ENCODE results near the gene GOPC. TPM values are rescaled to one million over a fixed set of nuclear protein-coding genes. Genes with fewer than 3 reads are reported as not detected.

The GOPC gene
- total RNA-seq, 2 donors from 2014 or later, result 16.8 to 17.4 TPM

DNA sequence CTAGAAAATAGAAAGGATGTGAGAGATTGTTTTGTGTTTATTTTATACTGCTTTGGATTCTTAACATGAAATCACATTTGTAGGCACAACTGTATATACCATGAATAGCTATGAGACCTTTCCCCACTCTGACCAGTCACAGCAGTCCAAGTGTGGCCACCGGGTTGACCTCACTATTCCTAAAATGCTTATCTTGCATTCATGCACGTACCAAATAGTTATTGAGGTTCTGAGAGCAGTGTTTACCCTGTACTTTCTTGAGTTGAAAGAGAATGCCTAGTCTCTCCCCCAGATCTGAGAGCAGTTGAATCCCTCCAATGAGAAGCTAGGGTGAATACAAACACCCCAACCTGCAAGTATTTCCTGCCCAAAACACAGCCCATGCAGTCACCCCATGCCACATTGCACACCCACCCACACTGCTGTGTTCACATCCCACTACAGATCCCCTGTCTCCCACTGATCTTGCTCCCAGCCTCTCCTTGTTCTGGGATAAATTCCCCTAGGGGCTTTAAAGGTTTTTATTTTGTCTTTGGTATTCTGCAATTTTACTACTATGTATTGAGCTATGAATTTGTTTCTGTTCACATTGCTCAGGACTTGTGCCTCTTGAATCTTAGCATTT, 51.6 kb downstream of the GOPC start:
- Mint-ChIP-seq H3K27ac (peak overlapping the region; percentile 94), H3K4me3 (no peak overlapping the region)
- ATAC-seq, result no peak

DNA sequence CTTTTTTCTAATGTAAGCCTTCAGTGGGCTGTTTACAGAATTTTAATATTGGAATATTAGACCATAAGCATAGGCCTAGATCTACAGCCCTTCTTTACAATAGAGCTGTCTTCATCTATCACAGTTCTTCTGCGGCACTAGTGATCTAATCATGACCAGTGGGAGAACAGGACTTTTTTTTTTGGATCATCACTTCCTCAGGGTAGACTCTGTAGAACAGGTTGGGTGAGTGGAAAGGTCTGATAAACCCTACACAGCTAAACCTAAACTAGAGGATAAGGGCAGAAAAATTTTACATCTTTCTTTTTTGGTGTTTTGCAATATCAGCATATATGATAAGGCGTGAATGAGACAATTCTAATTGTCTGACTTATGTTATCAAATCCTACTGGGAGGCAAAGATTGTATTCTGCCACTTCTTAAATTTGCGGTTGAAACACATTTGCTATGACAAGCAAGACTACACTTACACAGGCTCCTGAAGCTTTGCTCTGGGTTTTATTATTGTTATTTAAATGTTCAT, 52.2 kb downstream of the GOPC start:
- no peak for DNase-seq
- no peak for ATAC-seq
- no peaks in the 10 kb centered on the region for H3K27me3 Mint-ChIP-seq
- H3K4me1 Mint-ChIP-seq, result peaks cover 36% of the 10 kb centered on the region
- peaks cover 5% of the 10 kb centered on the region for H3K36me3 Mint-ChIP-seq (ENCODE audit: low read depth)
- H3K27ac Mint-ChIP-seq, result peak overlapping the region; percentile 94
- no peaks in the 10 kb centered on the region for H3K9me3 ChIP-seq (ENCODE audit: control insufficient read depth, low read length, poor library complexity, severe bottlenecking)
- peak overlapping the region; percentile 28 for H3K4me3 Mint-ChIP-seq

More for the DNA sequence above, 51.6 kb downstream of the GOPC start:
- H3K36me3 Mint-ChIP-seq (ENCODE audit: low read depth), result peaks cover 5% of the 10 kb centered on the region
- H3K4me1 Mint-ChIP-seq, result peaks cover 36% of the 10 kb centered on the region
- H3K9me3 ChIP-seq (ENCODE audit: control insufficient read depth, low read length, poor library complexity, severe bottlenecking), result no peaks in the 10 kb centered on the region
- no peaks in the 10 kb centered on the region for H3K27me3 Mint-ChIP-seq
- DNase-seq, result no peak

DNA sequence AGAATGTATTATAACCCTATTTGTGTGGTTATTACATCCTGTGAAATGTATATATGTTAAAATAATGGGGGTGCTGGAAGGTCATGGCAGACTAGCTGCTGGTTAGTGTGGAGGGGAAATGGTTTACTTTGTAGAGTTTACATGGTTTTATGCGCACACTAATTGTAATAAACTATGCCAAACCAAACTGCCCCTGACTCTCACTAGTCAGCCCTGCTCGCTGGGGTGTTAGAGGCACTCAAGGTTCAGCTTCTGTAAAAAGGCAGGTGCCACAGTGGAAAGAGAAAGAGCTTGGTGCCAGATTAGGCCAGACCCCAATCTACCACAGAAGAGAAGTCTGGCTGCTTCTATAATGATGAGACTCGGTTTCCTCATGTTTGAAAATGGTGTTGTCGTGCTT, 52.7 kb downstream of the GOPC start:
- no peaks in the 10 kb centered on the region for H3K9me3 ChIP-seq (ENCODE audit: control insufficient read depth, low read length, poor library complexity, severe bottlenecking)
- Mint-ChIP-seq H3K4me1 (peaks cover 36% of the 10 kb centered on the region), H3K27ac (peak overlapping the region; percentile 94), H3K27me3 (no peaks in the 10 kb centered on the region), H3K4me3 (peak overlapping the region; percentile 90), H3K36me3 (ENCODE audit: low read depth) (peaks cover 5% of the 10 kb centered on the region)
- DNase-seq (no peak), ATAC-seq (peak; percentile 22)

DNA sequence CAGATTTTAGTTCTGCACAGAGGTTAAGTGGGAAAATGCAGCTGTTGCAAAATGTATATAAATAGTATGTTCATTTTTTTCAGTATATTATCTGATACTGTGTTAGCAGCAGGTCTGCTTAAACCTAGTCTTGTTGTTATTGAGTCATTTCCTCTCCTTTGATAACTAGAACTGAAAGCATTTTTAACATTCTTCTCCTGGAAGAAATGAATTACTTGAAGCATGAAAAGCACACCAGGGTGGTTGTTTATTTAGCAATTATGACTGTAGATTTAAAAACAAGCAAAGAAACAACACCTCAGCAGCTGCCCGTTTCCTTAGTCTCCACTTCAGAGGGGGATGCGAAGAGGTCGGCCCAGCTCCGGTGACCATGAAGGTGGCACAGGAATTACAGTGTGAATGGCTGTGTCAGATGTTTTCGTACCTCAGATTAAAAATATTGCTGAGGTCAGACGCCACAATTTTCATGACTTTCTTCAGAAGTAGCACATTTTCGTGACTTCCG, 53.5 kb downstream of the GOPC start:
- Mint-ChIP-seq H3K27me3 (no peaks in the 10 kb centered on the region), H3K4me1 (peaks cover 36% of the 10 kb centered on the region), H3K4me3 (peak overlapping the region; percentile 90), H3K36me3 (ENCODE audit: low read depth) (peaks cover 5% of the 10 kb centered on the region), H3K27ac (peak overlapping the region; percentile 94)
- peak; percentile 66 for ATAC-seq
- H3K9me3 ChIP-seq (ENCODE audit: control insufficient read depth, low read length, poor library complexity, severe bottlenecking), result no peaks in the 10 kb centered on the region
- no peak for DNase-seq

DNA sequence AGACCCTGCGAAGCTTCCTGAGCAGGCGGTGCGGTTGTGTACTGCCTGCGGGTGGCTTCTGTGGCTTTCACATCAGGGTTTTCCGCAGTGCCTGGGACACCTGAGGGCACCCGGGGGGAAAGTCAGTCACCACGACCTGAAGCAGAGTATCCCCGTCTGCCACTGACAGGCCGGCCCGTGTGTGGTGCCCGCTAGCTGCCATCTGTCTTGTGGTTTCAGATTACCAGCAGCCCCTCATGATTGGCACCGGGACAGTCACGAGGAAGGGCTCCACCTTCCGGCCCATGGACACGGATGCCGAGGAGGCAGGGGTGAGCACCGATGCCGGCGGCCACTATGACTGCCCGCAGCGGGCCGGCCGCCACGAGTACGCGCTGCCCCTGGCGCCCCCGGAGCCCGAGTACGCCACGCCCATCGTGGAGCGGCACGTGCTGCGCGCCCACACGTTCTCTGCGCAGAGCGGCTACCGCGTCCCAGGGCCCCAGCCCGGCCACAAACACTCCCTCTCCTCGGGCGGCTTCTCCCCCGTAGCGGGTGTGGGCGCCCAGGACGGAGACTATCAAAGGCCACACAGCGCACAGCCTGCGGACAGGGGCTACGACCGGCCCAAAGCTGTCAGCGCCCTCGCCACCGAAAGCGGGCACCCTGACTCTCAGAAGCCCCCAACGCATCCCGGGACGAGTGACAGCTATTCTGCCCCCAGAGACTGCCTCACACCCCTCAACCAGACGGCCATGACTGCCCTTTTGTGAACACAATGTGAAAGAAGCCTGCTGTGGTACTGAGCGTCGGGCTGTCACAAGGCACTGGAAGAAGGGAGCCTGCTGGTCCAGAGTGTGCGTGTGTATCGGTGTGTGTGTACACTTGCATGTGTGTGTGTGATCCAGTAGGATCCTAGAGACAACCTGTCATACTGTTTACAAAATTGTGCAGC, 54.4 kb downstream of the GOPC start:
- ATAC-seq (peak; percentile 59), DNase-seq (peak; percentile 13 to 39 (median 34))
- Mint-ChIP-seq H3K4me1 (peaks cover 36% of the 10 kb centered on the region), H3K27me3 (no peaks in the 10 kb centered on the region), H3K4me3 (peak overlapping the region; percentile 90), H3K27ac (peak overlapping the region; percentile 94), H3K36me3 (ENCODE audit: low read depth) (peaks cover 5% of the 10 kb centered on the region)
- H3K9me3 ChIP-seq (ENCODE audit: control insufficient read depth, low read length, poor library complexity, severe bottlenecking), result no peaks in the 10 kb centered on the region

DNA sequence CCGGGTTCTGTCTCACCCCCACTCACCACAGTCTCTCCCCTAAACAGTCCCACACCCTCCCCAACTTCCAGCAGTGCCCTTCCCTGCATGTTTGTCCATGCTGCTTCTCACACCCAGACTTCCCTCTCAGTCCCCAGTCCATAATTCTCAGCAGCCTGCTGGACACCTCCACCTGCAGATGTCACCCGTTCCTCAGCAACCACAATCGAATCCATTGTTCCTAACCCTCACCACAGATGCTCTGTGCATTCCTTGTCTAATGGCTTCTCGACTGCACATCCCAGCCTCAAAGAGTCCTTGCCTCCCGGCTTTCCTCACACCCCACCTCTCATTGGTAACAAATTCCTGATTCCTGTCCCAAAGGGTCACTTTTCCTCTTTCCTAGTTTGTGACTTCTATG, 55.6 kb downstream of the GOPC start:
- ATAC-seq (no peak), DNase-seq (no peak)
- Mint-ChIP-seq H3K36me3 (ENCODE audit: low read depth) (peaks cover 5% of the 10 kb centered on the region), H3K4me3 (peak overlapping the region; percentile 90), H3K27me3 (no peaks in the 10 kb centered on the region), H3K4me1 (peaks cover 36% of the 10 kb centered on the region), H3K27ac (no peak overlapping the region)
- H3K9me3 ChIP-seq (ENCODE audit: control insufficient read depth, low read length, poor library complexity, severe bottlenecking), result no peaks in the 10 kb centered on the region

DNA sequence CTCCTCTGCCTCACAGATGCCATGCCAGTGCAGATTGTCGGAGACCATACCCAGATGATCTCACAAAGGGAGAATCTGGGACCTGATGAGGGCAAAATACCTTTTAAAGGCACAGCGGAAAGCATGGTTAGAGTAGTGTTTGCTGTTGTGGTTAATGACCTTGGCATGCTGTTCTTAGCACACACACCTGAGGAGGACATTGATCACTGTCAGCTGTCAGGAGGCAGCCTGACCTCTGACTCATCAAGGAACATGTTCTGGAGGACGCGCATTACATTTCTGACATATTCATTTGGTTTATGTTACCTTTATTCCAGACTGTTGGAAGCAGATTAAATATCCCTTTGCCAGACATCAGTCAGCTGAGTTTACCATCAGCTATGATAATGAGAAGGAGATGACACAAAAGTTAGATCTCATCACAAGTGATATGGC, 57.1 kb downstream of the GOPC start:
- Mint-ChIP-seq H3K4me3 (no peak overlapping the region), H3K27ac (no peak overlapping the region), H3K27me3 (peaks cover 4% of the 10 kb centered on the region), H3K4me1 (peaks cover 28% of the 10 kb centered on the region), H3K36me3 (ENCODE audit: low read depth) (peaks cover 6% of the 10 kb centered on the region)
- ATAC-seq, result no peak
- no peaks in the 10 kb centered on the region for H3K9me3 ChIP-seq (ENCODE audit: control insufficient read depth, low read length, poor library complexity, severe bottlenecking)
- no peak for DNase-seq

DNA sequence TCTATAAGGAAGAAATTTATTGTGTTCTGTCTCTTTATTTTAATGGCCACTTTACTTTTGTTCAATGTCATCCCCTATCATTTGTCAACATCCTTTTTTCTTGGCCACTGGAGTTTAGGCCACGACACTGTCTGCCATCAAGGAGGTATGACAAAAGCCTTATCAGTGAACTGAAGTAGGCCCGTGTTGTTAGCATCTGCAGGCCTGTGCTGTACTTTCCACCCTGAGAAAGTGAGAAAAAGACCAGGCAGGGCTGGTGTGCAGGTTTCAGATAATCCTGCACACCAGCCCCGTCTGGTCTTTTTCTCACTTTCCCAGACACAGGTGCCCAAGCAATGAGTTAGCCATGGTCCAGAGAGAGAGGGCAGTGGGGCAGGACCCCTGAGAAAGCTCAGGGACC, 57.6 kb downstream of the GOPC start:
- DNase-seq, result no peak
- H3K27ac Mint-ChIP-seq, result no peak overlapping the region
- peaks cover 8% of the 10 kb centered on the region for H3K27me3 Mint-ChIP-seq
- H3K36me3 Mint-ChIP-seq (ENCODE audit: low read depth), result peaks cover 8% of the 10 kb centered on the region
- H3K9me3 ChIP-seq (ENCODE audit: control insufficient read depth, low read length, poor library complexity, severe bottlenecking), result no peaks in the 10 kb centered on the region
- H3K4me1 Mint-ChIP-seq, result peaks cover 23% of the 10 kb centered on the region
- no peak for ATAC-seq
- H3K4me3 Mint-ChIP-seq, result no peak overlapping the region

DNA sequence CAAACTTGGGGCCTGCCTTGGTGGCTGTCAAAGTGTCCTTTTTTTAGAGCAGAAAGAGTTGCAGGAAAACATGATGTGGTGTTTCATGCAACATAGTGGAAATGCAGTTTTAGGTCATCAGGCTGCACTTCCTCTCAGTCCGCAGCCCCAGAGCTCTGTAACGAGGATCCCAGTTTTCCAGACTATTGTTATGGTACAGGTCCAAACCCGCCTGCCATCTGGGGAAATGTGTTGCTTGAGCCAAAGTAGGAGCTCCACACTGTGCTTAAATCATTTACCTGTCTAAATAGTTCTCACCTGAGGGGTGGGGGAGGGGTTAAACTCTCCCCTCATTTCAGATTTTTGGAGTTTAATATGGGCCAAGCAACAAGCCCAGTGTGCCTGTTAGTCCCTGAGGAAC, 59.8 kb downstream of the GOPC start:
- H3K27ac Mint-ChIP-seq, result no peak overlapping the region
- H3K27me3 Mint-ChIP-seq, result peaks cover 17% of the 10 kb centered on the region
- H3K4me1 Mint-ChIP-seq, result peaks cover 7% of the 10 kb centered on the region
- no peak for ATAC-seq
- peaks cover 8% of the 10 kb centered on the region for H3K36me3 Mint-ChIP-seq (ENCODE audit: low read depth)
- H3K9me3 ChIP-seq (ENCODE audit: control insufficient read depth, low read length, poor library complexity, severe bottlenecking), result no peaks in the 10 kb centered on the region
- no peak overlapping the region for H3K4me3 Mint-ChIP-seq
- DNase-seq, result no peak

DNA sequence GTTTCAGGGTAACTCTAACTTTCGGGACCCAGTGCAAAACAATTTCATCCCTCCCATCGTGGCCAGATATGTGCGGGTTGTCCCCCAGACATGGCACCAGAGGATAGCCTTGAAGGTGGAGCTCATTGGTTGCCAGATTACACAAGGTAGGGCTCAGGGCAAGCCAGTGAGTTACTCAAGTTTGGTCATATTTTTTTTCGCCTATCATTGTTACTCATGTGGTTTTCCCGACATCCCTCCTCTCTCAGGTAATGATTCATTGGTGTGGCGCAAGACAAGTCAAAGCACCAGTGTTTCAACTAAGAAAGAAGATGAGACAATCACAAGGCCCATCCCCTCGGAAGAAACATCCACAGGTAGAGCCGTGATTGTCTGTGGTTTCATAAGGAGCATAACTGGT, 61.6 kb downstream of the GOPC start:
- Mint-ChIP-seq H3K4me3 (no peak overlapping the region), H3K4me1 (no peaks in the 10 kb centered on the region), H3K27me3 (peaks cover 24% of the 10 kb centered on the region)

DNA sequence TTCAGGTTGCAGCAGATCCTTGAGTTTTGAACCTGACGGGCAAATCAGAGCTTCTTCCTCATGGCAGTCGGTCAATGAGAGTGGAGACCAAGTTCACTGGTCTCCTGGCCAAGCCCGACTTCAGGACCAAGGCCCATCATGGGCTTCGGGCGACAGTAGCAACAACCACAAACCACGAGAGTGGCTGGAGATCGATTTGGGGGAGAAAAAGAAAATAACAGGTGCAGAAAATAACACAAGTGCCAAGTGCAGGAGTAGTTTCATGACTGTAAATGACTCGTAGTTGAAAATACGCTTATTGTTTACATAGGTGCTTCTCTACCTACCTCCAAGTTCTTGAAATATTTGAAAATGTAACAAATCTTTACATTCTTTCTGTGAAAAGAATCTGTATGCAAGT, 63.7 kb downstream of the GOPC start:
- H3K27ac Mint-ChIP-seq, result no peak overlapping the region
- no peaks in the 10 kb centered on the region for H3K4me1 Mint-ChIP-seq
- H3K27me3 Mint-ChIP-seq, result peaks cover 25% of the 10 kb centered on the region
- H3K9me3 ChIP-seq (ENCODE audit: control insufficient read depth, low read length, poor library complexity, severe bottlenecking), result no peaks in the 10 kb centered on the region
- H3K4me3 Mint-ChIP-seq, result no peak overlapping the region
- H3K36me3 Mint-ChIP-seq (ENCODE audit: low read depth), result peaks cover 3% of the 10 kb centered on the region
- ATAC-seq (no peak), DNase-seq (no peak)

More for the DNA sequence above, 61.6 kb downstream of the GOPC start:
- Mint-ChIP-seq H3K27ac (no peak overlapping the region), H3K36me3 (ENCODE audit: low read depth) (peaks cover 3% of the 10 kb centered on the region)
- DNase-seq (no peak), ATAC-seq (no peak)
- no peaks in the 10 kb centered on the region for H3K9me3 ChIP-seq (ENCODE audit: control insufficient read depth, low read length, poor library complexity, severe bottlenecking)

DNA sequence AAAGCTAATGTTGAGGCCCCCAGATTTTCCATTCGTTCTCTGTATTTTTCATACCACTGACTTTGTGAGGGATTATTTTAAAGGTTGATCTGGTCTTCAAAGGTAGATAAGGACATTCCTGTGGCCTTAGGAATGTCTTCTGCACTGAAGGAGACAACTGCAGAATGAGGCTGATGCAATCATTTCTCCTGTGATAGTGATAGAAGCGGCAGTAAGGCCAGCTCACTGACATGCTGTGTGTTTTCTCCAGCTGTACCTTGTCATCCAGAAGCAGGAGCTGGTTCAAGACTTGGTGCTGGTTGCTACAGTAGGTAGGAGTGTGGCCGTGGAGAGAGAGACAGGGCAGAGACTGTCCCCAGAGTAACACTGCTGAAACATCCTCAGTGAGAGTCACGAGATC, 66.0 kb downstream of the GOPC start:
- no peak overlapping the region for H3K27ac Mint-ChIP-seq
- no peaks in the 10 kb centered on the region for H3K9me3 ChIP-seq (ENCODE audit: control insufficient read depth, low read length, poor library complexity, severe bottlenecking)
- peaks cover 29% of the 10 kb centered on the region for H3K27me3 Mint-ChIP-seq
- ATAC-seq, result no peak
- no peak for DNase-seq
- H3K4me3 Mint-ChIP-seq, result no peak overlapping the region
- peaks cover 3% of the 10 kb centered on the region for H3K36me3 Mint-ChIP-seq (ENCODE audit: low read depth)
- no peaks in the 10 kb centered on the region for H3K4me1 Mint-ChIP-seq

DNA sequence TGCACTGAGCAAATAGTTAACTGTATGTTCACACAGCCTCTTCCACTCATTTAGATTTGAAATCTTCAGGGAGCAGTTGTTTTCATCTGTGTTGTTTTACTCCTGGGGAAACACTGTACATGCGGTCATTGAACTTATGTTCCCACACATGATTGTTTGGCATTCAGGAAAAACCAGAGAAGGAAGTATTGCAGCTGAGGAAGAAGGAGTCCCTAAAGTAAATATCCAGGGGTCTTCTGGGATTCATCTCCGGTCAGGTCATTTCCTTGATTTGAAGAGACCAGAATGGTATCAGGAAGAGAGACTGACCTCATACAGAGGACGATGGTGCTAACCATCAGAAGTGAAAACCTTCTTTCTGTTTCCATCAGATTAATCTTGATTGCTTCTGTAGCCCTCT, 67.3 kb downstream of the GOPC start:
- H3K4me1 Mint-ChIP-seq, result no peaks in the 10 kb centered on the region
- no peak for ATAC-seq

More for the DNA sequence above, 67.3 kb downstream of the GOPC start:
- Mint-ChIP-seq H3K27ac (no peak overlapping the region), H3K4me3 (no peak overlapping the region), H3K36me3 (ENCODE audit: low read depth) (peaks cover under 1% of the 10 kb centered on the region), H3K27me3 (peaks cover 23% of the 10 kb centered on the region)
- H3K9me3 ChIP-seq (ENCODE audit: control insufficient read depth, low read length, poor library complexity, severe bottlenecking), result no peaks in the 10 kb centered on the region
- DNase-seq, result no peak

All from T-helper 17 cell (primary cell).